HG03457 (cell line): ENCODE results near the gene GUCY1A2.

Experiments
- ATAC-seq: cut with Tn5 transposase; IDR thresholded peaks from one replicate; pipeline ENCODE4 v1.9.1; 2021; ENCODE audit warnings: moderate number of reproducible peaks; ENCODE audit not compliant: unreplicated experiment

The GUCY1A2 gene

GRCh38 chr11:106763501-106763900, 254.8 kb downstream of the GUCY1A2 start:
- ATAC-seq, result no peak

GRCh38 chr11:106761745-106762144, 256.5 kb downstream of the GUCY1A2 start:
- ATAC-seq, result no peak

- no peak for ATAC-seq
These were observed 257.0 kb downstream of the GUCY1A2 start for GRCh38 chr11:106761240-106761639.

- ATAC-seq, result no peak
These were observed 270.2 kb downstream of the GUCY1A2 start for GRCh38 chr11:106748059-106748458.

- ATAC-seq, result no peak
These were observed 272.3 kb downstream of the GUCY1A2 start for GRCh38 chr11:106745941-106746340.

- no peak for ATAC-seq
These were observed 284.6 kb downstream of the GUCY1A2 start for GRCh38 chr11:106733635-106734034.

GRCh38 chr11:106728859-106729258, 289.4 kb downstream of the GUCY1A2 start:
- ATAC-seq, result no peak

GRCh38 chr11:106728379-106728778, 289.9 kb downstream of the GUCY1A2 start:
- ATAC-seq, result no peak

- ATAC-seq, result no peak
These were observed 291.0 kb downstream of the GUCY1A2 start for GRCh38 chr11:106727256-106727655.

- no peak for ATAC-seq
These were observed 293.9 kb downstream of the GUCY1A2 start for GRCh38 chr11:106724293-106724892.

- no peak for ATAC-seq
These were observed 295.2 kb downstream of the GUCY1A2 start for GRCh38 chr11:106723071-106723470.

- no peak for ATAC-seq
These were observed 301.1 kb downstream of the GUCY1A2 start for GRCh38 chr11:106717222-106717621.

- ATAC-seq, result no peak
These were observed 304.1 kb downstream of the GUCY1A2 start for GRCh38 chr11:106714199-106714598.

- ATAC-seq, result no peak
These were observed 309.9 kb downstream of the GUCY1A2 start for GRCh38 chr11:106708348-106708747.

GRCh38 chr11:106706355-106706754, 311.9 kb downstream of the GUCY1A2 start:
- no peak for ATAC-seq

- no peak for ATAC-seq
These were observed 315.5 kb downstream of the GUCY1A2 start for GRCh38 chr11:106702805-106703204.

- no peak for ATAC-seq
These were observed 321.2 kb downstream of the GUCY1A2 start for GRCh38 chr11:106697058-106697457.

GRCh38 chr11:106695506-106695905, 322.8 kb downstream of the GUCY1A2 start:
- no peak for ATAC-seq

- no peak for ATAC-seq
These were observed 323.8 kb downstream of the GUCY1A2 start for GRCh38 chr11:106694501-106694900.

- ATAC-seq, result no peak
These were observed 326.4 kb downstream of the GUCY1A2 start for GRCh38 chr11:106691807-106692365.

- no peak for ATAC-seq
These were observed 327.4 kb downstream of the GUCY1A2 start for GRCh38 chr11:106690923-106691322.

GRCh38 chr11:106684944-106685343, 333.3 kb downstream of the GUCY1A2 start:
- ATAC-seq, result no peak

GRCh38 chr11:106683435-106683834, 334.8 kb downstream of the GUCY1A2 start:
- no peak for ATAC-seq
